Subcutaneous adipose tissue (tissue), 4 donors: ENCODE measurements around the gene SF3A2. TPM values are rescaled to one million over a fixed set of nuclear protein-coding genes. Genes with fewer than 3 reads are reported as not detected.

Experiments
- CTCF ChIP-seq: fragments of 450-650 bp; IDR thresholded peaks from one replicate; pipeline ENCODE4 v1.5.1; 2016; ENCODE audit warnings: low read depth, mild to moderate bottlenecking, control low read depth, antibody characterized with exemption, moderate library complexity
- total RNA-seq, 4 donors: library from RNA; depleted of rRNA; stranded (reverse); fragments of >200 nt; gene quantifications; one replicate each; pipeline ENCODE4 v1.1.0, GENCODE V29; 2016

The SF3A2 gene
- total RNA-seq, 4 donors from 2014 or later, result 13.4 to 59.3 (median 28.0) TPM

- no peak for TF ChIP-seq CTCF
These were observed 51.1 kb downstream of the SF3A2 start for GRCh38 chr19:2287585-2288337.

GRCh38 chr19:2288338-2288817 is 51.8 kb downstream of the SF3A2 start:
- TF ChIP-seq CTCF, result no peak

GRCh38 chr19:2288818-2289713 is 52.4 kb downstream of the SF3A2 start:
- TF ChIP-seq CTCF, result no peak

- no peak for TF ChIP-seq CTCF
These were observed 53.3 kb downstream of the SF3A2 start for GRCh38 chr19:2289714-2290435.

- TF ChIP-seq CTCF, result no peak
These were observed 54.0 kb downstream of the SF3A2 start for GRCh38 chr19:2290441-2291184.

GRCh38 chr19:2291185-2291751 is 54.6 kb downstream of the SF3A2 start:
- no peak for TF ChIP-seq CTCF
